ENCODE data around the gene LRRFIP2.
"Not testable (repeated sequence)": the region's sequence is repeated elsewhere in the genome, so short reads cannot be mapped to it uniquely, and the experiment has no call there.

LRRFIP2 gene

GRCh38 chr3:37058117-37058516, 116.3 kb downstream of the LRRFIP2 start:
- DNase-seq (ENCODE audit: low spot score), result no peak

- DNase-seq (ENCODE audit: low spot score), result no peak
Observed at GRCh38 chr3:37056826-37057225, 117.6 kb downstream of the LRRFIP2 start.

GRCh38 chr3:37055077-37055476, 119.3 kb downstream of the LRRFIP2 start:
- DNase-seq (ENCODE audit: low spot score), result not testable (repeated sequence)

- DNase-seq (ENCODE audit: low spot score), result no peak
Observed at GRCh38 chr3:37054370-37054769, 120.0 kb downstream of the LRRFIP2 start.

GRCh38 chr3:37053753-37054152, 120.6 kb downstream of the LRRFIP2 start:
- DNase-seq (ENCODE audit: low spot score), result no peak

GRCh38 chr3:37053337-37053736, 121.0 kb downstream of the LRRFIP2 start:
- no peak for DNase-seq (ENCODE audit: low spot score)

- DNase-seq (ENCODE audit: low spot score), result no peak
Observed at GRCh38 chr3:37052860-37053259, 121.5 kb downstream of the LRRFIP2 start.

GRCh38 chr3:37050282-37050681, 124.1 kb downstream of the LRRFIP2 start:
- no peak for DNase-seq (ENCODE audit: low spot score)

- DNase-seq (ENCODE audit: low spot score), result not testable (repeated sequence)
Observed at GRCh38 chr3:37042712-37043111, 131.7 kb downstream of the LRRFIP2 start.

GRCh38 chr3:37041546-37042195, 132.7 kb downstream of the LRRFIP2 start:
- DNase-seq (ENCODE audit: low spot score), result no peak

- DNase-seq (ENCODE audit: low spot score), result no peak
Observed at GRCh38 chr3:37040231-37040630, 134.2 kb downstream of the LRRFIP2 start.

- no peak for DNase-seq (ENCODE audit: low spot score)
Observed at GRCh38 chr3:37039161-37039846, 135.1 kb downstream of the LRRFIP2 start.

- no peak for DNase-seq (ENCODE audit: low spot score)
Observed at GRCh38 chr3:37037352-37037751, 137.0 kb downstream of the LRRFIP2 start.

- DNase-seq (ENCODE audit: low spot score), result no peak
Observed at GRCh38 chr3:37032961-37033360, 141.4 kb downstream of the LRRFIP2 start.

- DNase-seq (ENCODE audit: low spot score), result no peak
Observed at GRCh38 chr3:37031096-37031682, 143.2 kb downstream of the LRRFIP2 start.

- no peak for DNase-seq (ENCODE audit: low spot score)
Observed at GRCh38 chr3:37030588-37030987, 143.8 kb downstream of the LRRFIP2 start.

GRCh38 chr3:37029516-37030163, 144.7 kb downstream of the LRRFIP2 start:
- no peak for DNase-seq (ENCODE audit: low spot score)

- no peak for DNase-seq (ENCODE audit: low spot score)
Observed at GRCh38 chr3:37029111-37029510, 145.3 kb downstream of the LRRFIP2 start.

GRCh38 chr3:37028329-37028728, 146.1 kb downstream of the LRRFIP2 start:
- DNase-seq (ENCODE audit: low spot score), result no peak

- no peak for DNase-seq (ENCODE audit: low spot score)
Observed at GRCh38 chr3:37026851-37027250, 147.5 kb downstream of the LRRFIP2 start.

- no peak for DNase-seq (ENCODE audit: low spot score)
Observed at GRCh38 chr3:37025561-37026335, 148.6 kb downstream of the LRRFIP2 start.

GRCh38 chr3:37024820-37025405, 149.5 kb downstream of the LRRFIP2 start:
- DNase-seq (ENCODE audit: low spot score), result no peak
